Heart left ventricle (tissue), 16 donors: ENCODE results near the gene PREX1. TPM values are rescaled to one million over a fixed set of nuclear protein-coding genes. Genes with fewer than 3 reads are reported as not detected.

Source experiments
- ATAC-seq, 4 donors: fragments of 200-7000 bp; cut with Tn5 transposase; one replicate each; pipeline ENCODE4 v1.9.1; 2020 to 2022; ENCODE audit warnings: moderate library complexity in 4 of 4, mild to moderate bottlenecking in 3 of 4, moderate number of reproducible peaks in 1 of 4
- DNase-seq, 5 donors: peaks; one replicate each; pipeline ENCODE4 v3.0.0-alpha.2; 2020
- H3K27ac ChIP-seq, 12 donors: fragments of 200-600 bp; sonication (generic) in 4 of 12; one replicate each; pipeline versions ENCODE4 v1.5.0 to v1.8.0; 2016 to 2022; ENCODE audit warnings: mild to moderate bottlenecking in 2 of 12
- H3K27me3 ChIP-seq, 9 donors: fragments of 200-600 bp; sonication (generic) in 2 of 9; one replicate each; pipeline versions ENCODE4 v1.5.1 to v1.8.0; 2016 to 2022; ENCODE audit warnings: mild to moderate bottlenecking in 3 of 9
- H3K36me3 ChIP-seq, 9 donors: fragments of 200-600 bp; sonication (generic) in 2 of 9; one replicate each; pipeline versions ENCODE4 v1.5.0 to v1.8.0; 2018 to 2022; ENCODE audit warnings: mild to moderate bottlenecking in 2 of 9
- H3K4me1 ChIP-seq, 12 donors: fragments of 200-600 bp; sonication (generic) in 4 of 12; one replicate each; pipeline versions ENCODE4 v1.5.0 to v1.8.0; 2016 to 2022; ENCODE audit warnings: mild to moderate bottlenecking in 3 of 12
- H3K4me3 ChIP-seq, 12 donors: fragments of 200-600 bp; sonication (generic) in 4 of 12; one replicate each; pipeline versions ENCODE4 v1.5.0 to v1.8.0; 2017 to 2022; ENCODE audit warnings: mild to moderate bottlenecking in 9 of 12, moderate library complexity in 4 of 12
- H3K9me3 ChIP-seq, 12 donors: fragments of 200-600 bp; sonication (generic) in 4 of 12; one replicate each; pipeline versions ENCODE4 v1.5.0 to v1.8.0; 2016 to 2022; ENCODE audit warnings: mild to moderate bottlenecking in 1 of 12
- POLR2A ChIP-seq, 2 donors: fragments of 450-650 bp; IDR thresholded peaks; one replicate each; pipeline ENCODE4 v1.6.1; 2017; ENCODE audit warnings: antibody characterized with exemption in 2 of 2, mild to moderate bottlenecking in 2 of 2, moderate library complexity in 2 of 2
- WGBS, 4 donors: extraction: QIAGEN DNeasy Blood & Tissue Kit in 2 of 4; methylation state at CpG; one replicate each; pipeline versions ENCODE4 v1.1.5 to v1.1.7; 2013 to 2018; 5-methylcytosine and 5-hydroxymethylcytosine counted together
- intact Hi-C, 10 donors: fragments of 100-400 bp; cut with DNase I; formaldehyde crosslinking; loops; one replicate each; pipeline versions ENCODE4 v1.11.1 to v1.14.2; 2022
- polyA plus RNA-seq, 2 donors: library from polyadenylated mRNA; stranded (reverse); fragments of 200-250 nt; gene quantifications; one replicate each; pipeline ENCODE4 v1.2.3, GENCODE V29; 2013
- total RNA-seq, 9 donors: library from RNA; depleted of rRNA in 2 of 9; stranded (reverse); fragments of >200 nt in 2 of 9; fragmentation: NEBNext Ultra II Directional in 3 of 9; extraction: Animal tissue kit (Norgen Biotek cat#: 25700) in 3 of 9; gene quantifications; one replicate each; pipeline versions ENCODE4 v1.1.0 to v1.2.4, GENCODE V29; 2016 to 2023
- TF ChIP-seq, protein P1 (sequence below), 12 donors: fragments of 200-600 bp; sonication (generic) in 4 of 12; IDR thresholded peaks; one replicate each; pipeline versions ENCODE4 v1.5.0 to v1.8.0; 2018 to 2022; ENCODE audit warnings: antibody characterized with exemption in 12 of 12, mild to moderate bottlenecking in 5 of 12
- donor health status: ischemic (EF 13 %, LVEDD 7.1; RV severe dilation, severe dysfunction).
- donor health status: healthy with polysubstance abuse.
- donor health status: DM: no; HTN: yes; CAD: no.
- donor health status: DM: no; HTN: no; CAD: no.
- donor health status: ischemic (EF 25% LVEDD 6.9; RV normal size, moderate dysfunction).
- donor health status: ischemic (EF 25% LVEDD 5.7; RV mildly dilated, moderate dysfunction).
- donor health status: healthy.
- donor health status: DM: yes; HTN: yes; CAD: no.
- donor health status: ischemic (EF 35%, LVEDD 5.7; RV mildly dilated, moderate dysfunction).
- donor health status: nonischemic (EF 11% LVEDD 7.7; RV severe dilation, severe dysfunction).
- donor health status: DM: yes; HTN: yes; CAD: no.
- donor health status: PGD.
- donor health status: ischemic (EF 29% LVEDD 5.4; RV normal size, mild dysfunction).
- donor health status: nonischemic (EF 23%, LVEDD 6.1; RV moderate dilation, normal function).

PREX1 gene
- total and polyA plus RNA-seq, 11 donors: 7.2 to 41.5 (median 11.9) TPM

DNA sequence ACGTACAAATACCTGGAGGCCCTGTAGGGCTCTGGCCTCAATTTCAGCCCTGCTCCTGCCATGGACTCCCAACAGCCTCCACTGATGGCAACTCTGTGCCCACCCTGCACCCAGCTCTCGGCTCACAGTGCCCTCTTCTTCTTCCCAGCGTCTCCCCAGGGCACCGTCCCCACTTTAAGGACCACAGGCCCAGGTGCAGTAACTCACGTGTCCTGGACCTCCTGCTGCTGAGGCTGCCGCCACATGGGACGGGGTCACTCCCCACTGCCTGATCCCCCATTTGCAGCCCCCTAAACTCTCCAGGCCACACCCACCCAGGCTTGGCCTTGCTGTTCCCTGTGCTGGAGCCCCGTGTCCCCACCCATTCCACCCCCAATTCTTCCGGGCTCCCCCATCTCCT, 223.4 kb downstream of the PREX1 start:
- WGBS, 4 donors: 88 to 93% (median 91%) methylated on average over 8 to 9 of the region's 9 CpGs
- DNase-seq: no peak
- intact Hi-C loops: no loop called here

DNA sequence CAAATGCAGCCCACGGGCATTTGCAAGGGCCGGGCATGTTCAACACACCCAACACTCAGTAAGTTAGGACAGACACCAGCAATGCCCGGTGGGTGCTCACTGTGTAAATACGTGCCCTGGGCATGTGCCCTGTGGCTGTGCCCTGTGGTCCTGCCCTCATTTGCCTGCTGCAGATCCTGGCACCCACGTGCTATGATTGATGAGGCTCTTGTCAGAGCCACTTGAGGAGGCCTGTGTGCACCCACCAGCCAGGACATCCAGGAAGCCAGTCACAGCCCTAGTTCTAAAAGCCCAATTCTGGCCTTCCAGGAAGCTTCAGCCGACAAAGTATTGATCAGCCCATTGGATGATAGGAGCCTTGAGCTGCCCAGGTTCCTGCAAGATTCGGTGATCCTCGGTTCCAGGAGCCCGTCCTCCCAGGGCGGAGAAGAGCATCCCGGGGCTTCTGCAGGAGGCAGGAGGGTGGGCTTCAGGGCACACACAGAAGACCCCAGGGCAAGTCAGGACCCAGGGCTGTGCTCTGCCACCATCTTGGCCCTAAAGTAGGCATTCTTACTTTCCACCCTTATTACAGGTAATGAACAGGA, 223.9 kb downstream of the PREX1 start:
- H3K9me3 ChIP-seq: peaks cover 0 to 7% (median 0%) of the 10 kb centered on the region in 12 donors
- H3K36me3 ChIP-seq: no peaks in the 10 kb centered on the region
- 85 to 89% (median 87%) methylated on average over 6 to 11 of the region's 11 CpGs for WGBS, 4 donors
- no peak for ATAC-seq
- H3K27ac ChIP-seq: no peak overlapping the region
- DNase-seq: no peak
- no peak overlapping the region for H3K4me3 ChIP-seq
- TF ChIP-seq, protein P1, sequence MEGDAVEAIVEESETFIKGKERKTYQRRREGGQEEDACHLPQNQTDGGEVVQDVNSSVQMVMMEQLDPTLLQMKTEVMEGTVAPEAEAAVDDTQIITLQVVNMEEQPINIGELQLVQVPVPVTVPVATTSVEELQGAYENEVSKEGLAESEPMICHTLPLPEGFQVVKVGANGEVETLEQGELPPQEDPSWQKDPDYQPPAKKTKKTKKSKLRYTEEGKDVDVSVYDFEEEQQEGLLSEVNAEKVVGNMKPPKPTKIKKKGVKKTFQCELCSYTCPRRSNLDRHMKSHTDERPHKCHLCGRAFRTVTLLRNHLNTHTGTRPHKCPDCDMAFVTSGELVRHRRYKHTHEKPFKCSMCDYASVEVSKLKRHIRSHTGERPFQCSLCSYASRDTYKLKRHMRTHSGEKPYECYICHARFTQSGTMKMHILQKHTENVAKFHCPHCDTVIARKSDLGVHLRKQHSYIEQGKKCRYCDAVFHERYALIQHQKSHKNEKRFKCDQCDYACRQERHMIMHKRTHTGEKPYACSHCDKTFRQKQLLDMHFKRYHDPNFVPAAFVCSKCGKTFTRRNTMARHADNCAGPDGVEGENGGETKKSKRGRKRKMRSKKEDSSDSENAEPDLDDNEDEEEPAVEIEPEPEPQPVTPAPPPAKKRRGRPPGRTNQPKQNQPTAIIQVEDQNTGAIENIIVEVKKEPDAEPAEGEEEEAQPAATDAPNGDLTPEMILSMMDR (IDR thresholded peaks at IDR 0.05): no peak
- no peak for TF ChIP-seq POLR2A (IDR thresholded peaks at IDR 0.05)
- H3K4me1 ChIP-seq: no peaks in the 10 kb centered on the region
- intact Hi-C loops: no loop called here
- H3K27me3 ChIP-seq: peaks cover 0 to 17% (median 0%) of the 10 kb centered on the region in 9 donors

More for the DNA sequence above, 223.4 kb downstream of the PREX1 start:
- Histone ChIP-seq H3K27ac (no peak overlapping the region), H3K27me3 (peaks cover 0 to 17% (median 0%) of the 10 kb centered on the region in 9 donors), H3K4me1 (no peaks in the 10 kb centered on the region), H3K36me3 (no peaks in the 10 kb centered on the region), H3K9me3 (peaks cover 0 to 7% (median 0%) of the 10 kb centered on the region in 12 donors), H3K4me3 (no peak overlapping the region)
- no peak for ATAC-seq
- TF ChIP-seq, protein P1 (IDR thresholded peaks at IDR 0.05): no peak

DNA sequence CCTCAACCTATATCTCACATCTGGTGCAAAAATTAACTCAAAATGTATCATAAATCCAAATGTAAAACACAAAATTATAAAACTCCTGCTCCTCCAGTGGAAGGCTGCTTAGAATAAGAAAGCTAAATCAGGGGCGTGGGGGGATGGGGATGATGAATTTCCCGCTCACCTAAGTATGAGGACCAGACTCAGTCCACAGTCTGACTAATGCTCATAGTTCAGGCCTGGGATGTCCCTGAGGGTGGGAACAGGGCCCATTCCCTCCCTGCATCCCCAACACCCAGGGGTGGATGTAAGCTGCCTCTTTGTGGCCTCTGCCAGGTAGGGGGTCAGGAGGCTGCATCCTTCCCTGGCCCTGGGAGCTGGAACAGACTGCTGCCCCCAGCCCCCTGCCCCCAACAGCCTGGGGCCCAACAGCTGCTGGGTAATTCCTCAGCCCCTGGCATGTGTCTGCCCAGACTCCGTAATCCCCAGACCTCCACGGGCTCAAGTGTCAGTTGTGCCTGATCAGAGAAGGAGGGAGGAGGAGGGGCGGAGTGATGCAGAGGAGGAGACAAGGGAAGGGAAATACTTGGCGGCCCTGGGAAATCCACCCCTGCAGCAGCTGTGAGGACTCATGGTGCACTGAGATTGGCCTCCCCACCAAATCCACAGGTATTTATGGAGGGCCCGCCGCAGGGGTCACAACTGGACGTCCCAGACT, 224.5 kb downstream of the PREX1 start:
- Histone ChIP-seq H3K36me3 (no peaks in the 10 kb centered on the region), H3K9me3 (peaks cover 0 to 7% (median 0%) of the 10 kb centered on the region in 12 donors), H3K4me1 (no peaks in the 10 kb centered on the region), H3K27me3 (peaks cover 0 to 17% (median 0%) of the 10 kb centered on the region in 9 donors), H3K4me3 (no peak overlapping the region), H3K27ac (no peak overlapping the region)
- intact Hi-C loops: no loop called here
- DNase-seq (no peak), ATAC-seq (no peak)
- TF ChIP-seq, protein P1 (IDR thresholded peaks at IDR 0.05): no peak
- TF ChIP-seq POLR2A (IDR thresholded peaks at IDR 0.05): no peak
- WGBS, 4 donors: 51 to 67% (median 59%) methylated on average over 8 to 9 of the region's 9 CpGs

DNA sequence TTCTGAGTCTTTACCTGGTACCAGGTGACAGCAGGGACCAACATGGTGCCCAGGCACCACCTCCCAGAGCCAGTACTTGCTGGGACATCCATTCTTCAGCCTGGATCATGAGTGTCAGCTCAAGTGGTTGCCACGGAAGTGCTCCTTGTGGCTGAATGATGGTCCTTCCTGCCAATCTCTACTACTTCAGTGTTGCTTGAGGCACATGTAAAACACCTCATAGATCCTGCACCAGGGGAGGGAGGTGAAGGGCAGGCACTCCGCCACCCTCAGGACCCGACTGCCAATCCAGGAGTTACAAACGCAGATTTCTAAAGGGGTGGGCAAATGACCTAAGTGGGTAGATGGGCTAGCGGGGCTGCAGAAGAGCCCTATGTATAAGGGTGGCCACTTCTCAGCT, 226.0 kb downstream of the PREX1 start:
- ATAC-seq: no peak
- Histone ChIP-seq H3K27ac (no peak overlapping the region), H3K4me3 (no peak overlapping the region), H3K36me3 (no peaks in the 10 kb centered on the region), H3K4me1 (no peaks in the 10 kb centered on the region), H3K9me3 (peaks cover 0 to 7% (median 0%) of the 10 kb centered on the region in 12 donors), H3K27me3 (peaks cover 0 to 17% (median 0%) of the 10 kb centered on the region in 9 donors)
- intact Hi-C loops: no loop called here
- DNase-seq: no peak
- 89 to 93% (median 92%) methylated on average over 5 of the region's 5 CpGs for WGBS, 4 donors
- TF ChIP-seq, protein P1 (IDR thresholded peaks at IDR 0.05): no peak
- TF ChIP-seq POLR2A (IDR thresholded peaks at IDR 0.05): no peak
